ENCODE data around the gene SLC9A9.

Gene SLC9A9

DNA sequence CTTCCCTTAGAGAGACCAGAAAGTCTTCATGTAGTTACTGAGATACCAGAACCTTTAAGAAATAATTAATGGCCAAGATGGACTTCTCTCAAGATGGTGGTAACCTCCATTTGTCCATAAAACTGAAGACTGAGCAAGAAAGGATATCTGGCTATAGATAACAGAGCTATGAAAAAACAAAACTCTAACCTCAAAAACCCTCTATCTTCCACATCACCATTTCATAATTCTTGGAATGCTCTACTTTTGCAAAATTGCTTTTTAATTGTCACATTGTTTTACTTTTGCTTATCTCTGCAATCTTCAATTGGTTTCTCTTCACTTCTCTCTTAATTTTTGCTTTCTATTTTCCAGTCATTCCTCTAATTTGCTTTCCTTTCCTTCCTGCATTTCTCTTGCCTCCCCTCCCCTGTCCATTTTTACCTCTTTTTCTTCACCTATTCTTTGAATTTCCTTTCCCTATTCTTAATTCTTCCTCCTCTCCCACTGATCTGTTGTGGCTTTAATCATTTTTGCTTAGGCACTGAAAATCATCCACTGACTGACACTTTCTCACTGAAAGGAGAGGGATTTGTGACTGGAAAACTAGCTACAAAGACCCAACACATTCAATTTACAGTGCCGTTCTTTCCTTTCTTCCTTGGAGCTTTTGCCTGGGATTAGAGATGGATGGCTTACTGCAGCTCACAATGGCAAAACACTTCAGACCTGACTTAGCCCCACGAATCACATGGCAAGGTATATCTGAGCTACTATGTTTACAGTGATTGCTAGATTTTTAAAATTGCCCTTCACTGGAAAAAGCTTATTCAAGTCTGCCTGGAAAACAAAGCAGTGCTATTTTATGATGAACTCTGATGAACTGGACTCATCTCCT, 485.9 kb downstream of the SLC9A9 start:
- no peak for TF ChIP-seq Cebpa-rat (IDR thresholded peaks at IDR 0.05)

DNA sequence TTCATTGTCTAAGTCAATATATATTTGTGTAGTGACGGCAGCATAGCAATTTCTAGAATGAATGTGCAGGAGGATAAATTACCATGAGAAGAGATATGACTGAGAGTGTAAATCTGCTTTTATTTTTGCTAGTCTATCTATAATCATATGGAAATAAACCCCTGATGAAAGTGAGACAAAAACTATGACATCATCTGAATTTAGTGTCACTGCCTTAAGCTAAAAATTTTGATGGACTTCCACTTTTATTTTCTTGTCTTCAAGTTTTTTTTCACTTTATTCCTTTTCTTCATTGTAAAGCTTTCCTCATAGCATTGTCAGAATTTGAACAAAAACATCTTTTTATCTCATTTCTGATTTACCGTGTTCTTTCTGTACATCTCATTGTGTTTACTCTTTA, 486.7 kb downstream of the SLC9A9 start:
- H3K36me3 ChIP-seq: peaks cover 0 to 65% (median 0%) of the 10 kb centered on the region in 11 experiments; a peak in 6 of 22 replicates
- peaks cover 16 to 26% (median 23%) of the 10 kb centered on the region in 10 experiments for H3K4me1 ChIP-seq
- peaks cover 5 to 15% (median 9%) of the 10 kb centered on the region in 11 experiments; a peak in 13 of 22 replicates for H3K9me3 ChIP-seq (replicated peaks in 1 of 11)
- no peak overlapping the region for H3K4me2 ChIP-seq
- no peaks in the 10 kb centered on the region for H3K27me3 ChIP-seq
- no peak for TF ChIP-seq Cebpa-rat (IDR thresholded peaks at IDR 0.05)
- H3K9ac ChIP-seq: no peak overlapping the region
- no peak overlapping the region for H3K4me3 ChIP-seq
- no peak overlapping the region for H3K27ac ChIP-seq
- H4K20me1 ChIP-seq: no peaks in the 10 kb centered on the region

More for the DNA sequence above, 485.9 kb downstream of the SLC9A9 start:
- no peaks in the 10 kb centered on the region for H4K20me1 ChIP-seq
- H3K9me3 ChIP-seq (replicated peaks in 1 of 11): peaks cover 5 to 15% (median 9%) of the 10 kb centered on the region in 11 experiments; a peak in 12 of 22 replicates
- no peak overlapping the region for H3K4me3 ChIP-seq
- no peak overlapping the region; a peak in 1 of 22 replicates for H3K9ac ChIP-seq
- H3K4me2 ChIP-seq: peak overlapping the region; percentile 12 to 80 (median 56); a peak in 21 of 22 replicates
- peaks cover 0 to 62% (median 0%) of the 10 kb centered on the region in 11 experiments; a peak in 6 of 22 replicates for H3K36me3 ChIP-seq
- H3K27ac ChIP-seq: no peak overlapping the region
- no peaks in the 10 kb centered on the region for H3K27me3 ChIP-seq
- H3K4me1 ChIP-seq: peaks cover 16 to 26% (median 23%) of the 10 kb centered on the region in 10 experiments

DNA sequence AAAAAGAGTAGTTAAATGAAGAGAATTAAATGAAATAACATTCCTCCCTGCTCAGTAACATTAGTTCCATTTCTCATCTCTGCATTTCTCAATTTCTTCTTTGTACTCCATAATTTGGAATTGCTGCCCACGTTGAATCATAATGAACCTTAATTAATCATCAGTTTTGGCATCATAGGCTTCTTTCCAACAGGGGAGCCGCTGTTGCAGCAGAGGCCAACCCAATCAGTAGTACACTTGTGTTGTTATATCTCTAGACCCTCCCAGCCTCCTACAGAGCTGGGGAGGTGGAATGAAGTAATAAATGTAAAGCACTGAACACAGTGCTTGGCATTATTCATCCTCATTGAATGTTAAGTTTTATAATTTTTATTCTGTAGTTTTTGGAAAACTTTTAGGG, 488.0 kb downstream of the SLC9A9 start:
- Histone ChIP-seq H3K9me3 (replicated peaks in 1 of 11) (peaks cover 5 to 15% (median 9%) of the 10 kb centered on the region in 11 experiments; a peak in 13 of 22 replicates), H3K27me3 (no peaks in the 10 kb centered on the region), H3K4me2 (no peak overlapping the region), H3K9ac (no peak overlapping the region), H3K36me3 (peaks cover 0 to 74% (median 0%) of the 10 kb centered on the region in 11 experiments; a peak in 6 of 22 replicates), H3K27ac (no peak overlapping the region), H3K4me3 (no peak overlapping the region), H3K4me1 (peaks cover 16 to 26% (median 23%) of the 10 kb centered on the region in 10 experiments), H4K20me1 (no peaks in the 10 kb centered on the region)
- TF ChIP-seq Cebpa-rat (IDR thresholded peaks at IDR 0.05): no peak

DNA sequence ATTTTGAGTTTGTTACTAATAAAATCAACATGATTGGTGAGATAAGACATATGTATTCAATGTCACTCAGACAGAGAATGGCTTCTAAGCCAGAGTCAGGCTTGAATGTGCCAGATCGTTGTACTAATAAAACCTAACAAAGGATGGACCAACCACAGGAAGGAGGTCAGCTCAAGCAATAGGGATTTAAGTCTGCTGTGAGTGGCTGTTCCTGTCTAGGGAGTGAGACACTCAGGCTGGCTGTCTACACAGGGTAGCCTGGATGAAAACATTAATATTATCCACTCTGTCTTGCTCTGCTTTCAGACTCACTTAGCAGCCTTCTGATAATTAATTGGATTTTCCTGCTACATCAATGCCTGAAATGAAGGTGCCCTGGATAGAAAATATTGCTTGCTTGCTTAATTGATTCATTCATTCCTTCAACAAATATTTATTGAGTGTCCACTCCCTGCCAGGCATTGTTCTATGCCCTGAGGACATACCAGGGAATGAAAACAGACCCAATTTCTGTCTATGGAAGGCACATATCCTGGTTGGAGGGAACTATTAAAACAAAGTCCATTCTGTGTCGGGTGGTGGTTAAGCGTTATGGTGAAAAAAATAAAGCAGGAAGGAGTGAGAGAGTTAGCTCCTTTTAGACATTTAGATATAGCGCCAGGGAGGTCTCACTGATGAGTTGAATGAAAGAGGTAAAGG, 489.3 kb downstream of the SLC9A9 start:
- Histone ChIP-seq H3K27ac (no peak overlapping the region), H3K4me1 (peaks cover 11 to 27% (median 19%) of the 10 kb centered on the region in 10 experiments), H3K27me3 (no peaks in the 10 kb centered on the region), H3K4me3 (no peak overlapping the region), H4K20me1 (no peaks in the 10 kb centered on the region), H3K9ac (no peak overlapping the region), H3K36me3 (peaks cover 0 to 83% (median 0%) of the 10 kb centered on the region in 11 experiments; a peak in 6 of 22 replicates), H3K4me2 (no peak overlapping the region), H3K9me3 (replicated peaks in 1 of 11) (peaks cover 5 to 15% (median 9%) of the 10 kb centered on the region in 11 experiments; a peak in 13 of 22 replicates)
- TF ChIP-seq Cebpa-rat (IDR thresholded peaks at IDR 0.05): no peak

DNA sequence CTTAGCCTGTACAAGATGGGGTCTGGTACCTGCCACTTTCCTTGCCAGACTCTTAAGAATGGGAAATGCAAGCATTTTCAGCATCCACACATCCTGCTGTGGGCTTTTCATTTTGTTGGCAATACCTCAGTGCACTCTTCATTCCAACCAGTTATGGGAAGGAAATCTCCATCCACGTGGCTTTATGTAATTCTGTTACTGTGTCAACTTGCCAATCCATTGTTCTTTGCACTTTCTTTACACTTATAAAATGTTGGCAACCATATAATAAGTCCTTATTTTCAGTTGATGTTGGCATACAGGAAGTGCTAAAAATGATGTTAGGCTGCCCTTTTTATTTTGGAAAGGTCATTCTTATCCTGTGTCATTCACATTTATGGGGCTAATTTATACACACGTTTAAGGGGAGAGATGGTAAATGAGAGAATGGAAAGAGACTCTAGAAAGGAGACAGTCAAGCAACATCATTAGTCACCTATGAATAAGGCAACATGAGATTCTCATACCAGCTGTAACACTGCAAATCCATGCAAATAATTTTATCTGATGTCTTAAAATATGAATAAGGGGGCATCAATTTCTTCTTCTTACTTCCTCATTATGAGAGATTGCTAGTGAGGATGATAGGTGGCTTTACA, 490.0 kb downstream of the SLC9A9 start:
- Histone ChIP-seq H4K20me1 (no peaks in the 10 kb centered on the region), H3K9ac (no peak overlapping the region), H3K4me3 (no peak overlapping the region), H3K4me2 (no peak overlapping the region), H3K27ac (no peak overlapping the region), H3K36me3 (peaks cover 0 to 83% (median 0%) of the 10 kb centered on the region in 11 experiments; a peak in 6 of 22 replicates), H3K9me3 (replicated peaks in 1 of 11) (peaks cover 5 to 15% (median 9%) of the 10 kb centered on the region in 11 experiments; a peak in 13 of 22 replicates), H3K4me1 (peaks cover 9 to 27% (median 12%) of the 10 kb centered on the region in 10 experiments), H3K27me3 (no peaks in the 10 kb centered on the region)
- no peak for TF ChIP-seq Cebpa-rat (IDR thresholded peaks at IDR 0.05)

DNA sequence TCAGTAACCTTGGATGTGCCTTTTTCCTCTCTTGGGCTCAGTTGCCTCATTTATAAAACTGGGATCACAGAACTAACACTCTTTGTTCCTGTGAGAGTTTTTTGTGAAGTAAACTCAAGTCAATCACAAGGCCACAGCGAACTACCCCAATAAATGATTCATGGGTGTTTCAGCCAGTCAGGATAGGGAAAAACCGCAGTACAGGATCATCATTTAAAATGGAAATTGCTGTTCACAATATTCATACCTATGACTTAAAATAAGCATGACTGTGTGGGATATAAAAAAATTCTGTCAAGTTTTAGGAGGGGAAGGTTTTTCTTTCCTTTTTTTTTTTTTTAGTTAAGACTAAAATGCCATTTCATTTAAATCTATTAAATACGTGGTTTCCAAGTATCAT, 490.6 kb downstream of the SLC9A9 start:
- Histone ChIP-seq H3K4me1 (peaks cover 4 to 28% (median 10%) of the 10 kb centered on the region in 10 experiments), H3K4me3 (no peak overlapping the region), H3K27ac (no peak overlapping the region), H3K4me2 (no peak overlapping the region), H3K36me3 (peaks cover 0 to 77% (median 0%) of the 10 kb centered on the region in 11 experiments; a peak in 6 of 22 replicates), H3K9me3 (replicated peaks in 1 of 11) (peaks cover 5 to 15% (median 9%) of the 10 kb centered on the region in 11 experiments; a peak in 13 of 22 replicates), H3K9ac (no peak overlapping the region), H4K20me1 (no peaks in the 10 kb centered on the region), H3K27me3 (no peaks in the 10 kb centered on the region)
- no peak for TF ChIP-seq Cebpa-rat (IDR thresholded peaks at IDR 0.05)

DNA sequence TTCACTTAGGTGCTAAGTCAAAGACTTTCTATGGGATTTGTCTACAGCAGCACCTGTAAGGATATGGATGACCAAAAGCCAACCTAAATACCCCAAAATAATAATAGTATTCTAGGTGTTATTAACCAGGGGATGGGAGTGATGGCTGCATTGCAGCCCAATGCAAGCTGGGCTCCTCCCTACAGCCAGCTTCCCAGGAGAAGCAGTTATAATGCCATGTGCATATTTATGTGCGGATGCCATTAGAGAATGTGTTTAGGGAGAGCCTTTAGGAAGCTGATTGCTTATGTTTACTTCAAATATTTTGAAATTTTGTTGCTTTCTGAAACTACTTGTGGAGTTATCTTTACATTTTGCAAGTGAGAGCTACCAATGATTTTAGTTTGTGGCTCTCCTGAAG, 491.4 kb downstream of the SLC9A9 start:
- Histone ChIP-seq H3K4me1 (peaks cover 0 to 29% (median 7%) of the 10 kb centered on the region in 10 experiments; a peak in 13 of 20 replicates), H3K36me3 (peaks cover 0 to 73% (median 0%) of the 10 kb centered on the region in 11 experiments; a peak in 6 of 22 replicates), H3K9ac (no peak overlapping the region), H4K20me1 (no peaks in the 10 kb centered on the region), H3K27ac (no peak overlapping the region), H3K4me2 (no peak overlapping the region), H3K4me3 (no peak overlapping the region), H3K9me3 (replicated peaks in 1 of 11) (peaks cover 5 to 13% (median 9%) of the 10 kb centered on the region in 11 experiments; a peak in 13 of 22 replicates), H3K27me3 (no peaks in the 10 kb centered on the region)
- TF ChIP-seq Cebpa-rat (IDR thresholded peaks at IDR 0.05): no peak

DNA sequence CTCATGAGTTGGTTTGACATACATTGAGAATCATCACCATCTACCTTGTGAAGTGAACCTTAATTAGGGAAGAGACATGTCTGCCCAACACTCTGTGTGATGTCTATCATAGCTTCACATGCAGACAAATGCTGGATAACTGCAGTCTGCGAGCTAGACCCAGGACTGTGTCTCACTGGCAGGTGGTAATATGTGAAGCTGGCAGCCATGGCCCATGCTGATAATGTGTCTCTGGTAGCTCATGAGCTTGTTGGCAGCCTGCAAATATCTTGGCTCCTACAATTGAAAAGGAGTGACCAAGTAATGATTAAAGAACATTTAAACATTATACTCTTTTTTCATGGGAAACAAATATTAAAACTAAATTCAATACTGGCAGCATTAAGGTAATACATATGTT, 493.9 kb downstream of the SLC9A9 start:
- Histone ChIP-seq H3K4me3 (no peak overlapping the region), H3K36me3 (peaks cover 0 to 68% (median 0%) of the 10 kb centered on the region in 11 experiments; a peak in 4 of 22 replicates), H3K4me1 (peaks cover 0 to 30% (median 7%) of the 10 kb centered on the region in 10 experiments; a peak in 14 of 20 replicates), H3K27me3 (no peaks in the 10 kb centered on the region), H4K20me1 (no peaks in the 10 kb centered on the region), H3K27ac (no peak overlapping the region), H3K9ac (no peak overlapping the region), H3K4me2 (peak overlapping the region in 2 of 11 experiments; percentile 50 to 51; a peak in 4 of 22 replicates), H3K9me3 (replicated peaks in 1 of 11) (no peaks in the 10 kb centered on the region; a peak in 1 of 22 replicates)
- TF ChIP-seq Cebpa-rat (IDR thresholded peaks at IDR 0.05): no peak

All from BLaER1 treated with 17β-estradiol and CSF1 and Interleukin-3, amounts not matched to agents 10 nM and 100 nM (cell line).